Activated CD8-positive, alpha-beta memory T cell treated with anti-CD3 and anti-CD28 coated beads for 4 hours (primary cell): ENCODE measurements around the gene ANKRD13B.

Experiments used
- DNase-seq, 2 donors: peaks; one replicate each; pipeline ENCODE4 v3.0.0-alpha.2; 2020; ENCODE audit warnings: low read depth in 2 of 2

Gene ANKRD13B

GRCh38 chr17:29616300-29617048, 23.5 kb downstream of the ANKRD13B start:
- DNase-seq: no peak

GRCh38 chr17:29617125-29617480, 24.2 kb downstream of the ANKRD13B start:
- DNase-seq: peak; percentile 72 to 80

- peak; percentile 76 to 79 for DNase-seq
These were observed 24.7 kb downstream of the ANKRD13B start for GRCh38 chr17:29617481-29618271.

- DNase-seq: no peak
These were observed 25.5 kb downstream of the ANKRD13B start for GRCh38 chr17:29618272-29619065.

GRCh38 chr17:29619251-29619650, 26.3 kb downstream of the ANKRD13B start:
- no peak for DNase-seq

- DNase-seq: no peak
These were observed 27.3 kb downstream of the ANKRD13B start for GRCh38 chr17:29620271-29620670.

GRCh38 chr17:29620779-29621500, 28.0 kb downstream of the ANKRD13B start:
- no peak for DNase-seq

- no peak for DNase-seq
These were observed 28.8 kb downstream of the ANKRD13B start for GRCh38 chr17:29621751-29622194.

GRCh38 chr17:29622337-29623282, 29.7 kb downstream of the ANKRD13B start, which contains the start of gene CORO6:
CORO6 (minus strand) TSS chr17:29622912; CDS start chr17:29621421, 1,491 bp downstream.
- DNase-seq: no peak

GRCh38 chr17:29623283-29623647, 30.3 kb downstream of the ANKRD13B start:
- DNase-seq: no peak

- no peak for DNase-seq
These were observed 31.7 kb downstream of the ANKRD13B start for GRCh38 chr17:29624586-29624985.

GRCh38 chr17:29625037-29625750, 32.3 kb downstream of the ANKRD13B start:
- no peak for DNase-seq

GRCh38 chr17:29627951-29628350, 35.0 kb downstream of the ANKRD13B start:
- no peak for DNase-seq

- DNase-seq: no peak
These were observed 35.7 kb downstream of the ANKRD13B start for GRCh38 chr17:29628644-29629043.

- no peak for DNase-seq
These were observed 36.9 kb downstream of the ANKRD13B start for GRCh38 chr17:29629839-29630238.

- no peak for DNase-seq
These were observed 37.8 kb downstream of the ANKRD13B start for GRCh38 chr17:29630630-29631193.

GRCh38 chr17:29633886-29634285, 41.0 kb downstream of the ANKRD13B start:
- no peak for DNase-seq

- DNase-seq: no peak
These were observed 47.5 kb downstream of the ANKRD13B start for GRCh38 chr17:29640413-29640812.

GRCh38 chr17:29640981-29641642, 48.2 kb downstream of the ANKRD13B start:
- no peak for DNase-seq
